ENCODE results near the gene TMIGD1.

TMIGD1 gene

GRCh38 chr17:30369995-30370394 is 36.1 kb upstream of the TMIGD1 start:
- no peak for TF ChIP-seq CTCF (IDR thresholded peaks at IDR 0.05)
- no peak overlapping the region for H3K4me3 ChIP-seq
- DNase-seq (ENCODE audit: low spot score) = no peak
- no peak overlapping the region for H3K27ac ChIP-seq

GRCh38 chr17:30368912-30369720 is 35.3 kb upstream of the TMIGD1 start:
- no peak for TF ChIP-seq CTCF (IDR thresholded peaks at IDR 0.05)
- Histone ChIP-seq H3K27ac (no peak overlapping the region), H3K4me3 (no peak overlapping the region)
- no peak for DNase-seq (ENCODE audit: low spot score)

GRCh38 chr17:30366536-30366935 is 32.7 kb upstream of the TMIGD1 start:
- H3K27ac ChIP-seq = no peak overlapping the region
- DNase-seq (ENCODE audit: low spot score) = no peak
- no peak overlapping the region for H3K4me3 ChIP-seq
- TF ChIP-seq CTCF (IDR thresholded peaks at IDR 0.05) = no peak

- no peak overlapping the region for H3K4me3 ChIP-seq
- no peak overlapping the region for H3K27ac ChIP-seq
- no peak for TF ChIP-seq CTCF (IDR thresholded peaks at IDR 0.05)
- DNase-seq (ENCODE audit: low spot score) = no peak
These were observed 29.9 kb upstream of the TMIGD1 start for GRCh38 chr17:30363715-30364202.

- no peak overlapping the region for H3K4me3 ChIP-seq
- H3K27ac ChIP-seq = no peak overlapping the region
- DNase-seq (ENCODE audit: low spot score) = no peak
- TF ChIP-seq CTCF (IDR thresholded peaks at IDR 0.05) = no peak
These were observed 28.0 kb upstream of the TMIGD1 start for GRCh38 chr17:30361766-30362279.

- TF ChIP-seq CTCF (IDR thresholded peaks at IDR 0.05) = no peak
- H3K27ac ChIP-seq = no peak overlapping the region
- no peak overlapping the region for H3K4me3 ChIP-seq
- DNase-seq (ENCODE audit: low spot score) = no peak
These were observed 26.4 kb upstream of the TMIGD1 start for GRCh38 chr17:30360086-30360808.
